SK-N-MC (cell line): ENCODE measurements around the gene RTL3.

Source experiments
- EZH2 ChIP-seq: fragments of 200-600 bp; sonication (generic); IDR thresholded peaks from one replicate; pipeline ENCODE4 v1.6.1; 2017; ENCODE audit warnings: antibody characterized with exemption
- POLR2AphosphoS5 ChIP-seq: IDR thresholded peaks from 2 replicates; pipeline ENCODE4 v1.6.1; 2012; ENCODE audit warnings: mild to moderate bottlenecking, low read depth, low read length, borderline replicate concordance

- TF ChIP-seq POLR2AphosphoS5: no peak
- TF ChIP-seq EZH2: no peak
Measured at GRCh38 chrX:78624962-78625909, 33.9 kb downstream of the RTL3 start.
